GM21528 (cell line): Measurements from ENCODE around the gene NAGPA.
"Not testable (repeated sequence)": the region's sequence is repeated elsewhere in the genome, so short reads cannot be mapped to it uniquely, and the experiment has no call there.

Source experiments
- ATAC-seq: cut with Tn5 transposase; IDR thresholded peaks from one replicate; pipeline ENCODE4 v1.9.1; 2021; ENCODE audit warnings: mild to moderate bottlenecking, moderate library complexity; ENCODE audit not compliant: unreplicated experiment, low FRiP score

The NAGPA gene, protein sequence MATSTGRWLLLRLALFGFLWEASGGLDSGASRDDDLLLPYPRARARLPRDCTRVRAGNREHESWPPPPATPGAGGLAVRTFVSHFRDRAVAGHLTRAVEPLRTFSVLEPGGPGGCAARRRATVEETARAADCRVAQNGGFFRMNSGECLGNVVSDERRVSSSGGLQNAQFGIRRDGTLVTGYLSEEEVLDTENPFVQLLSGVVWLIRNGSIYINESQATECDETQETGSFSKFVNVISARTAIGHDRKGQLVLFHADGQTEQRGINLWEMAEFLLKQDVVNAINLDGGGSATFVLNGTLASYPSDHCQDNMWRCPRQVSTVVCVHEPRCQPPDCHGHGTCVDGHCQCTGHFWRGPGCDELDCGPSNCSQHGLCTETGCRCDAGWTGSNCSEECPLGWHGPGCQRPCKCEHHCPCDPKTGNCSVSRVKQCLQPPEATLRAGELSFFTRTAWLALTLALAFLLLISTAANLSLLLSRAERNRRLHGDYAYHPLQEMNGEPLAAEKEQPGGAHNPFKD

DNA sequence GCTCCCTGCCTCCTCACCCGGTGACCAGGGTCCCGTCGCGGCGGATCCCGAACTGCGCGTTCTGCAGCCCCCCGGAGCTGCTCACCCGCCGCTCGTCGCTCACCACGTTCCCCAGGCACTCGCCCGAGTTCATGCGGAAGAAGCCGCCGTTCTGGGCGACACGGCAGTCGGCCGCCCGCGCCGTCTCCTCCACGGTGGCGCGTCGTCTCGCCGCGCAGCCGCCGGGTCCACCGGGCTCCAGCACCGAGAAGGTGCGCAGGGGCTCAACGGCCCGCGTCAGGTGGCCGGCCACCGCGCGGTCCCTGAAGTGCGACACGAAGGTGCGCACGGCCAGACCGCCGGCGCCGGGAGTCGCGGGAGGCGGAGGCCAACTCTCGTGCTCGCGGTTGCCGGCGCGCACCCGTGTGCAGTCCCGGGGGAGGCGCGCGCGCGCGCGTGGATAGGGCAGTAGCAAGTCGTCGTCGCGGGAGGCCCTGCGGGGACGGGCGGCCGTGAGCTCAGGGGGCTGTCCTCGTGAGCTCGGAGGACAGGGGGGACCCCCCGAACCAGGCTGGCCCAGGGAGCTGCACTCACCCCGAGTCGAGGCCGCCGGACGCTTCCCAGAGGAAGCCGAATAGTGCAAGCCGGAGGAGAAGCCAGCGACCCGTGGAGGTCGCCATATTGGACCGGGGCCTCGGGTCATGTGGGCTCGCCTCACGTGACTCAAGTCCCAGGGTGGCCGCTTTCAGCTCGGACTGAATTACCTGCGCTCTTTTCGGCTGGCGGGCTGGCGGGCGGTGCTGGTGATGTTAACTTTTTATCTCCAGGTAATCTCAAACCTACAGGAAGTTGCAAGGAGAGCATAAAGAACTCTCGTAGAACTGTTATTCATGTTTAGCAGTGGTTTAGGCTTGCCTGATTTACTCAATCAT is at the start of gene NAGPA:
TSS of gene NAGPA (minus strand) at position 680 of the 911 bp plus-strand sequence. CDS start at position 659, 21 bp downstream.
- peak; percentile 85 for ATAC-seq

DNA sequence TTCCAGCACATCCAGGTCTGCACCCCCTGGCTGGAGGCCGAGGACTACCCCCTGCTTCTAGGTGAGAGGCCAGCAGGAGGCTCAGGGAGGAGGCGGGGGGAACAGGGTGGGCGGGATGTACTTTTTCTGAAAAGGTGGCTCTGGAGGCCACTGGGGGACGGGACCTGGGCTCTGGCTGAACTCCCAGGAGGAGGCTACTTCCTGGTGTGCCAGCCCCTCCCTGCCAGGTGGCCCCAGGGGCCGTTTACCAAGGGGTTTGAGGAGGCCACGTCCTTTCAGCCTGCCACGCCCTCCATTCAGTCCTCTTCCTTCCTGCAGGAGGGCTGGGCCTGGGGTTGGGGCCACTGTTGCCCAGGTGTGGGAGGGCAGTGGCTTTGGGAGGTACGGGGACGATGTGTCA is 47.3 kb upstream of the NAGPA start:
- not testable (repeated sequence) for ATAC-seq

DNA sequence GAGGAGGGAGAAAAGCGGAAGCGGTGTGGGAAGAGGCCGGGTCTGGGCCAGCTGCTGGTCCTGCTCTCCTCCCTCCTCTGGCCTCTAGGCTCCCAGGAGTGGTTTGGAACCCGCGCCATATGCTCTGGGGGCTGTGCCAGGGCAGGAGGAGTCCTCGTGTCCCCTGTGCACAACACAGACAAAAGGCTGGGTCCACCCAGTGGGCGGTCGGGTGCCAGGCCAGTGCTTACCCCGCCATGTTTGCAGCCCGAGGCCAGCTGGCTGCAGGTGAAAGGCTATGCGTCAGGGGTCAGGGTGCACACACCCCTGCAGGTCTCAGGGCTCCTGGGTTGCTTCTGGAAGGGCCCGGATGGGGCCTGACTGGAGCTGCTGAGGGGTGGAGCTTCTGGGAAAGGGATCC is 46.7 kb upstream of the NAGPA start:
- ATAC-seq: not testable (repeated sequence)

DNA sequence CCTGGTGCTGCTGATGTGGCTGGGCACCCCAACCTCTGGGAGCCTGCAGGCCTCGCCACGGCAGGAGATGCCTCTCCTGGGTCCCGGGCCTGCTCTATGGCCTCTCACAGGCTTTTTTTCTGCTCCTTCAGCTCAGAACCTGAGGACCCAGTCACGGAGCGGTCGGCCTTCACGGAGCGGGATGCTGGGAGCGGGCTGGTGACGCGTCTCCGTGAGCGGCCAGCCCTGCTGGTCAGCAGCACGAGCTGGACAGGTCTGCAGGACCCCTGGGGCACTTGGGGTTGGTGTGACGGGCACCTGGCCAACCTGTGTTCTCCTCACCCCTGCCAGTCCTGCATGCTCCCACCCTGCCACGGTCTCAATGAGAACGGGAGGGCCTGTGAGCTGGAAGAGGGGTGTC is 44.9 kb upstream of the NAGPA start:
- ATAC-seq: no peak

DNA sequence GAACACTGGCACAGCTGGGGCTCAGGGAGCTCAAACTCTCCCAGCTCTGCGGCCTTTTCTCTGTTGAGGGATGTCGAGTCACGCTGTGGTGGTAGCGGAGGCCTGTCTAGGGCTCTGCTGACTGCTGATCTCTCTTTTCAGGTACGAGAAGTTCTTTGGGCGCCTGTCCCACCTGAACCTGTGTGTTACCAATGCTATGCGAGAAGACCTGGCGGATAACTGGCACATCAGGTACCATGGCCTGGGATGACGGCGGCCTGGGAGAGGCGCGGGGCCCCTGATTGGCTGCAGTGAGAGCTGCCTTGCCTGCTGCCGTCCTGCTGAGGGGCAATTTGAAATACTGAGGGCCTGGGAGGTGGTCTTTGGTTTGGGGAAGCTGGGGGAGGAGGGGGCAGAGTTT is 43.6 kb upstream of the NAGPA start:
- no peak for ATAC-seq

DNA sequence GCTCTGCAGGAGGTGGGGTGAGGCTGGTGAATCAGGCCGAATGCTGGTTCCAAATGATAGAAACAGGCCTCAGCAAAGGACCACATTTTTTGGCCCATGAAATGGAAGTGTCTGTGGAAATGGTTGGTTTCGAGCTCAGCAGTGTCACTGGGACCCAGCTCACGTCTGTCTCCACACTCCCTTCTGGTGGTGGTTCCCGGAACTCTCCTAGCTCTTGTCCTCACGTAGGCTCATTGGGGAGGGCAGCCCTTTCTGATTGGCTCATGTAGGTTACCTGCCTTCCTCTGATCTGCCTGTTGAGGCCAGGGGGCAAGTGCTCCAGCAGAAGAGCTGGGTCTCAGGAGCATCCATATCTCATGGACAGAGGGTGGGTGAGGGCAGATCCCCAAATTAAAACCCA is 41.9 kb upstream of the NAGPA start:
- no peak for ATAC-seq

DNA sequence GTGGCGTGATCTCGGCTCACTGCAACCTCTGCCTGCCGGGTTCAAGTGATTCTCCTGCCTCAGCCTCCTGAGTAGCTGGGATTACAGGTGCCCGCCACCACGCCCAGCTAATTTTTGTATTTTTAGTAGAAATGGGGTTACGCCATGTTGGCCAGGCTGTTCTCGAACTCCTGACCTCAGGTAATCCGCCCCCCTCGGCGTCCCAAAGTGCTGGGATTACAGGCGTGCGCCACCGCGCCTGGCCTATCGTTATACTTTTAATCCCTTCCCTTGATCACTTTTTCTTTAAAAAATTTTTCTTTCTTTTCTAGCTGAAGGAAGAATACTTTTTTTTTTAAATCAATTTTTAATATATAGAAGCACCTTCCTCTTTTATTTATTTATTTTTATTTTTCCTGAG is 40.0 kb upstream of the NAGPA start:
- ATAC-seq: not testable (repeated sequence)

DNA sequence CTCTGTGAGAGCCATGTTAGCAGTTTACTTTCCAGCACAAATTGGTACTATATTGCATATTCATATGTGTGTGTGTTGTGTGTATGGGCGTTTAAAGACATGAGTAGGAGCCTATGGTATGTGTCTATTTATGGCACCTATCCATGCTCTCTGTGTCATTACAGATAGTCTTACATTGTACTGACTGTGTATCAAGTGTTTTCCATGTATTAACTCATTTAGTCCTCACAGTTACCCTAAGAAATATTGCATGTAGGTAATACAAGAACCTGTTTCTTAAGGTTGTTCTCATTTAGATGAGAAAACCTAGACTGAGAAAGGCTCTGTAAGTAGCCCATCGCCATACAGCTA is 39.5 kb upstream of the NAGPA start:
- ATAC-seq: no peak

DNA sequence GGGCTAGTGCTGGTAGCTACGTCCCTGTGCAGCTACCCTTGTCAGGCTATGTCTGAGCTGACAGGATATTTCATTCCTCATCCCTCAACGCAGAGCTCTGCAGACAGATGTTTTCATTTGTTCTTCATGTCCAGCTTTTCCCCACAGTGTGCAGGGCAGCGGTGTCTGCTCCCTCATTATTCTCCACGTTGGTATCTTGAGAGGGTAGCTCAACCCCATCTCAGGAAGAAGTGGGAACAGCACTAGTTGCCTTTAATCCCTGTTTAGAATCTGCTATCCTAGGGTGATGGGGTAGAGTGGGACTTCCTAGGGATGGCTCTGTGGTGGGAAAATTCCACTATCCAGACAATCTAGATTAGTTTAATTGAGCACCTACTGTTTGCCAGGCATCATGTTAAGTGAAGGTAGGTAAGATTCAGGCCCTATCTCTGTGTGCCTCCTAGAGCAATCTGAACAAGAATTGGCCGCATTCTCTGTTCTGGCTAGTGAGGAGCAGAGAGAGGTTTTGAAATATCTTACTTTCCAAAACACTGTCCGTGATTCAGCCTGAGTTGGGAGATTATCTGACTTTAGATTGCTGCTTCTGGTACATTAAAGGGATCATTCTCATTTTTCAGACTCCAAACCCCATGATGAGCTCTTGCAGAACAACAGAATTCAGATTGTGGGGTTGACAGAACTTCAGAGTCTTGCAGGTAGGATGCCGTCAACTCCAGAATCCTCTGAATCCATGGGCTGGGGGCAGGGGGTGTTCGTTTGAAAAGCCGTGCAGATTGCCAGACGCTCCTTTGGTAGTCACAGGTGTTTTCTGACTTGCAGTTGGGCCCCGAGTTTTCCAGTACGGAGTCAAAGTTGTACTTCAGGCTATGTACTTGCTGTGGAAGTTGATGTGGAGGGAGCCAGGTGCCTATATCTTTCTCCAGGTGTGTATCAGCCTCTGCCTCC is 38.9 kb upstream of the NAGPA start:
- ATAC-seq: peak; percentile 4

DNA sequence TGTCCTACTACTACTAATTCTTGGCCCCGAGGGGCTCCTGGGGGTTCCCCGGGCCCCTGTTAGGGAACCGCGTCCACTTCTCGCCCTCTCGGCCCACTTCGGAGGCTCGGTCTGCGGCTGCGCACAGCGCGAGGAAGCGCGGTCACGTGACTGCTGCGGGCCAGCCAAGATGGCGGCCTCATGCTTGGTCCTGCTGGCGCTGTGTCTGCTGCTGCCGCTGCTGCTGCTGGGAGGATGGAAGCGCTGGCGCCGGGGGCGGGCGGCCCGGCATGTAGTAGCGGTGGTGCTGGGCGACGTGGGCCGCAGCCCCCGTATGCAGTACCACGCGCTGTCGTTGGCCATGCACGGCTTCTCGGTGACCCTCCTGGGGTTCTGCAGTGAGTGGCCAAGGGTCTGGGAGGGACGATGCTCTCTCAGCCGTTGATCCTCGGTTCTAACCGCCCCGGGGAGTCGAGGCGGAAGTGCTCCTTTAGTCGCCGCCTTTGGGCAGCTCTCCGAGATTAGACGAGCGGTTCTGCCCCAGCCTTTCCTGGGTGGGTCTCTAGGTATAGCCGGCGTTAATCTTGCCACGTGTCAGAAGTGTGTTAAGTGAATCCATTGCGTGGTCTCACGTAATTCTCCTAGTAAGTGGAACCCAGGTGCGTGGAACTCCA is 38.1 kb upstream of the NAGPA start, which contains the start of gene ALG1:
TSS of gene ALG1 (plus strand) at position 163 of the 653 bp plus-strand sequence. CDS start at position 170, 7 bp downstream.
- peak; percentile 88 for ATAC-seq

DNA sequence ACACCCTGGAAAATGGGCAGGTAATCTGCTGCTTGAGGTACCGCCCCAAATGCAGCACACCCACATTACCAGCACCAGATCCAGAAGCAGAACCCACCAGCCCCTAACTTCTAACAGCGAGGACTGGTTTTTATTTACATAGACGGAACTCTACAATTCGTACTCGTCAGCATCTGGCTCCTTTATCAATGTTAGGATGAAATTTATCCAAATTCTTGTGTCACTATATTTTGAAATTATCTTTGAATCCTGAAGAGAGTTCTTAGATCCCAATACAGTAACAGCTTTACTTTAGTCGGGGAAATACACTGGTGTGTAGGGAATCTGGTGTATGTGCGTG is 37.6 kb upstream of the NAGPA start:
- ATAC-seq: no peak

DNA sequence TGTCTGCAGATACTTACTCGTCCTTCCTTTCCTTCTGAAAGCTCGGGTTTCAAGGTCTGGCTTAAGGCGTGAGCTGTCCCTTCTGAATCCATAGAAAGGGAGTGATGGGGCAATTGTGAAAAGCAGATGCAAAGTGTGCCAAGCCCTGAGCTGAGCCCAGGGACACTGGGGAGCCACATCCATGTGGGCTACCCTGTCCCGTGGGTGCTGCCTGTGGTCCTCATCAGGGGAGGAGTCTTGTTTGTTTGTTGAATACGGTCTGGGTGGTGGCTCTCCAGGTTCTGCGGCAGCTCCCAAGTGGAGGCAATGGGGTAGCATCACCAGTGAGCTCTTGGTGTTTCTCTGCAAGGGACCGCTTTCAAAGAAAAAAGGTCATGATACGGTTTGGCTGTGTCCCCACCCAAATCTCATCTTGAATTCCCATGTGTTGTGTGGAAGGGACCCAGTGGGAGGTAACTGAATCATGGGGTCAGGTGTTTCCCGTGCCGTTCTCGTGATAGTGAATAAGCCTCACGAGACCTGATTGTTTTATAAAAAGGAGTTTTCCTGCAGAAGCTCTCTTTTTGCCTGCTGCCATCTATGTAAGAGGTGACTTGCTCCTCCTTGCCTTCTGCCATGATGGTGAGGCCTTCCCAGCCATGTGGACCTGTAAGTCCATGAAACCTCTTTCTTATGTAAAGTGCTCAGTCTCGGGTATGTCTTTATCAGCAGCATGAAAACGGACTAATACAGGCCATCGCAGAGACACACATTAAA is 36.9 kb upstream of the NAGPA start:
- ATAC-seq: no peak

DNA sequence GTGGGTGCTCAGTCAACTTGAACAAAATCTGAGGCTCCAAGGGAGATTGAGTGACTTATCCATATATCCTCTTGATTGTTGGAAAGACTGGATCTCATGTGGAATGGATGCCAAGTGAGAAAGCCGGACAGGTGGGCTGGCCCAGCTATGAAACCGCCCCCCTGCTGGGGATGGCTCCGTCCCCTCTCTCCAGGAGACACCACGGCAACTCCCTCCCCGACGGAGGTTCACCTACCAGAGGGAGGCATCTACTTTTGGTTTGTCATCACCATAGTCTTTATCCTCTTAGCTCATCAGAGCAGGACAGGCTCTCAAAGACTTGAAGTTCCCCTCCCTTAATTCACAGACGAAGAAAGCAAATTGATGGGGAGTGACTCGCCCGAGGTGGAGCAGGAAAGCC is 36.1 kb upstream of the NAGPA start:
- ATAC-seq: no peak

DNA sequence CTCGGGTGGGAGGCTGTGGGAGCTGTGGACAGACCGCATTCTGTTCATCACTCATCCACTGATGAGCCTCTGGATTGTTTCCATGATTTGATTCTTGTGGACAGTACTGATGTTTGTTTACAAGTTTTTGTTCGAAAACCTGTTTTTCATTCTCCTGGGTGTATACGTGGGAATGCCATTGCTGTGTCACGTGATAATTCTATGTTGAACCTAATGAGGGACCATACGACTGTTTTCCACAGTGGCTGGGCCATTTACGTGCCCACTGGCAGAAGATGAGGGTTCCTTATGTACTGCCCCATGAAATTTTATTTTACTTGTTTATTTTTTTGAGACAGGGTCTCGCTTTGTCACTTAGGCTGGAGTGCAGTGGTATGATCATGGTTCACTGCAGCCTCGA is 35.3 kb upstream of the NAGPA start:
- no peak for ATAC-seq

DNA sequence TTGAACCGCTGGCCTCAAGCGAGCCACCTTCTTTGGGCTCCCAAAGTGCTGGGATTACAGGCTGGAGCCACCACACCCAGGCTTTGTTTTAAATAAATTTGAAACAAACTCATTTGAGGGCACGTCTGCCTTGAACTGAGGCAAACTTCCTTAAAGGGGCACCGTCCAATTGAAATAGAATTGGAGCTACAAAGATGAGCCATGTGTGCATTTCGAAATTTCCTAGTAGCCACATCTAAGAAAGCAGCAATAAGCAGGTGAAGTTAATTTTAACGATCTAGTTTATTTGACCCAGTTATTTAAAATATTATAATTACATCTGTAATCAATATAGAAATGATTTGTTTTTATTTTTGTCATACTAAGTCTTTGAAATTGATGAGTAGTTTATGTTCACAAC is 32.8 kb upstream of the NAGPA start:
- no peak for ATAC-seq

DNA sequence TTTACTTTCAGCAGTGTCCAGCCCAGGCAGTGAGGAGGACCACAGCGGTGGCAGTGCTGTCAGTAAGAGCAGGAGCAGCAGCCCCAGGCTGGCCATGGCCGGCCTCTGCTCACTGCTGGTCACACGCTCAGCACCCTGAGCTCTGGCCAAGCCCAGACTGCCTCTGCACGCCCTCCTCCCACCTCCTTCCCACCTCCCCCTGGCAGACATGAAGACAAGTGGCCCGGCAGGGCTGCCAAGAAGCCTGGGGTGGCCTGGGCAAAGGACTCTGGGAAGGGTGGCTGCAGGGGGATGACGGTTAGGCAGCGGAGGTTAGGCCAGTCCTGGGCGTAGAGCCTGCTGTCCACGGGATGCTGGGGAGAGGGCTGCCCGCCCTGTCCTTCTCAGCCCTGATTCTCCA is 32.1 kb upstream of the NAGPA start, which contains the start of gene C16orf89:
TSS of gene C16orf89 (minus strand) at position 144 of the 400 bp plus-strand sequence. CDS start at position 96, 48 bp downstream.
- ATAC-seq: no peak

DNA sequence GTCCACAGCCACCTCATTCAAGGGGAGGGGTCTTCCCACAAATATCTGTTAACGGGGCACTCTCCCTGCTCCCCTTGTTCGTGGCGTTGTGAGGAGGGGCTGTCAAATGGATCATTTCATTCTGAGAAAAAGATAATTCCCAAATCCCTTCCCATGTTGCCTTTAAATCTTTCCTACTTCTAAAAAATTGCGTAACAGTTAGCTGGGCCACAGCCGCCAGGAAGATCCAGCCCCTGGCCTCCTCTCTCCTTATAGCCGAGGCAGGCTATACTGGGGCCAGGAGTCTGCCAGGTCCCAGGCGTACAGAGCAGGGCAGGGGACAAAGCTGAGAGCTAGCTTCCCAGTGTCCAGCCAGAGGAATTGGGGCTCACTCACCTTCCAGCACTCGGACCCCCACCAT is 31.6 kb upstream of the NAGPA start:
- no peak for ATAC-seq

DNA sequence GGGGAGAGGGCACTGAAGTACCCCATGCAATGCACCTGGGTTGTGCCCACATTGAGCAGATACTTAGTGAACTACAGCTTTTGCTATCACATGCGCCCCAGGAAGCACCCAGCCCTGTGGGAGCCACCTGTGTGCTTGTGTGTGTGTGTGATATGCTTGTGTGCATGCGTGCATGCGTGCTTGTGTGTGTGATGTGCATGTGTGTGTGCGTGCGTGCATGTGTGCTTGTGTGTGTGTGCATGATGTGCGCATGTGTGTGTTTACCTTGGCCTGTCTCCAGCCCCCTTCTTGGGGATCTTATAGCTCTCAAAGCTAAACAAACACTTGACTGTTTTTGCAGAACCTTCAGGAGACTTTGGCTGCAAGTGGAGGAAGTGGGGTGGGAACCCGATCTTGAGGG is 31.2 kb upstream of the NAGPA start:
- no peak for ATAC-seq
